ENCODE measurements around the gene ENTPD6. TPM values are rescaled to one million over a fixed set of nuclear protein-coding genes. Genes with fewer than 3 reads are reported as not detected.
"Not testable (repeated sequence)": the region's sequence is repeated elsewhere in the genome, so short reads cannot be mapped to it uniquely, and the experiment has no call there.

Gene ENTPD6
- total RNA-seq, 1 experiment from 2014 or later: 80.4 TPM

- POLR2A ChIA-PET (ENCODE audit: unreplicated experiment): no interaction called here
- Histone ChIP-seq H3K27ac (no peak overlapping the region), H2AFZ (no peak overlapping the region), H3F3A (ENCODE audit: insufficient read depth, low read depth) (no peaks in the 10 kb centered on the region), H3K9me3 (ENCODE audit: insufficient read depth, low read depth) (no peaks in the 10 kb centered on the region; the same call in 1 of the 2 replicates), H3K4me3 (no peak overlapping the region), H3K4me1 (replicated peaks; ENCODE audit: insufficient read depth) (no peaks in the 10 kb centered on the region), H3K9me2 (ENCODE audit: insufficient read depth) (0 out of 2 replicates have a peak, but pooled peaks cover 3% of the 10 kb centered on the region), H3K79me2 (ENCODE audit: low read depth) (no peaks in the 10 kb centered on the region), H3K36me3 (ENCODE audit: low read depth) (no peaks in the 10 kb centered on the region), H3K4me2 (no peak overlapping the region), H3K27me3 (ENCODE audit: insufficient read depth, low read depth) (no peaks in the 10 kb centered on the region), H4K20me1 (ENCODE audit: insufficient read depth) (no peaks in the 10 kb centered on the region)
- no peak for DNase-seq
- CTCF ChIA-PET: no interaction called here
- TF ChIP-seq EZH2 (IDR thresholded peaks at IDR 0.05; ENCODE audit: low read depth) (no peak), CTCF (conservative IDR thresholded peaks at IDR 0.05) (no peak)
- no TSS peak for BruUV-seq (replicated peaks)
- intact Hi-C loops (cut with micrococcal nuclease; ENCODE audit: unreplicated experiment): no loop called here
These were observed 37.5 kb upstream of the ENTPD6 start for GRCh38 chr20:25158043-25158442.

GRCh38 chr20:25160467-25160866, 35.0 kb upstream of the ENTPD6 start:
- H3K27ac ChIP-seq: no peak overlapping the region
- H4K20me1 ChIP-seq (ENCODE audit: insufficient read depth): no peaks in the 10 kb centered on the region
- H2AFZ ChIP-seq: no peak overlapping the region
- BruUV-seq (replicated peaks): no TSS peak
- no peaks in the 10 kb centered on the region; the same call in 1 of the 2 replicates for H3K9me3 ChIP-seq (ENCODE audit: insufficient read depth, low read depth)
- no peaks in the 10 kb centered on the region for H3K36me3 ChIP-seq (ENCODE audit: low read depth)
- ChIA-PET POLR2A (ENCODE audit: unreplicated experiment) (no interaction called here), CTCF (no interaction called here)
- 0 out of 2 replicates have a peak, but pooled peaks cover 3% of the 10 kb centered on the region for H3K9me2 ChIP-seq (ENCODE audit: insufficient read depth)
- H3K4me2 ChIP-seq: no peak overlapping the region
- H3K79me2 ChIP-seq (ENCODE audit: low read depth): no peaks in the 10 kb centered on the region
- no peaks in the 10 kb centered on the region for H3F3A ChIP-seq (ENCODE audit: insufficient read depth, low read depth)
- DNase-seq: no peak
- TF ChIP-seq EZH2 (IDR thresholded peaks at IDR 0.05; ENCODE audit: low read depth): no peak
- H3K4me1 ChIP-seq (replicated peaks; ENCODE audit: insufficient read depth): no peaks in the 10 kb centered on the region
- H3K27me3 ChIP-seq (ENCODE audit: insufficient read depth, low read depth): no peaks in the 10 kb centered on the region
- no peak overlapping the region for H3K4me3 ChIP-seq
- intact Hi-C loops (cut with micrococcal nuclease; ENCODE audit: unreplicated experiment): no loop called here

- Histone ChIP-seq H3K79me2 (ENCODE audit: low read depth) (no peaks in the 10 kb centered on the region), H3K27ac (no peak overlapping the region), H2AFZ (no peak overlapping the region), H3K4me1 (replicated peaks; ENCODE audit: insufficient read depth) (0 out of 2 replicates have a peak, but pooled peaks cover under 1% of the 10 kb centered on the region), H4K20me1 (ENCODE audit: insufficient read depth) (no peaks in the 10 kb centered on the region), H3K4me2 (no peak overlapping the region), H3K4me3 (no peak overlapping the region), H3K9me2 (ENCODE audit: insufficient read depth) (0 out of 2 replicates have a peak, but pooled peaks cover 3% of the 10 kb centered on the region), H3K9me3 (ENCODE audit: insufficient read depth, low read depth) (no peaks in the 10 kb centered on the region; the same call in 1 of the 2 replicates), H3K27me3 (ENCODE audit: insufficient read depth, low read depth) (no peaks in the 10 kb centered on the region), H3K36me3 (ENCODE audit: low read depth) (no peaks in the 10 kb centered on the region), H3F3A (ENCODE audit: insufficient read depth, low read depth) (no peaks in the 10 kb centered on the region)
- ChIA-PET CTCF (no interaction called here), POLR2A (ENCODE audit: unreplicated experiment) (no interaction called here)
- BruUV-seq (replicated peaks): no TSS peak
- intact Hi-C loops (cut with micrococcal nuclease; ENCODE audit: unreplicated experiment): no loop called here
- no peak for DNase-seq
- TF ChIP-seq CTCF (conservative IDR thresholded peaks at IDR 0.05): no peak
- no peak for TF ChIP-seq EZH2 (IDR thresholded peaks at IDR 0.05; ENCODE audit: low read depth)
These were observed 34.6 kb upstream of the ENTPD6 start for GRCh38 chr20:25160897-25161296.

GRCh38 chr20:25165128-25165527, 30.4 kb upstream of the ENTPD6 start:
- no TSS peak for BruUV-seq (replicated peaks)
- Histone ChIP-seq H4K20me1 (ENCODE audit: insufficient read depth) (no peaks in the 10 kb centered on the region), H3K4me3 (no peak overlapping the region), H2AFZ (no peak overlapping the region), H3K27ac (no peak overlapping the region), H3K4me1 (replicated peaks; ENCODE audit: insufficient read depth) (peaks cover 13% of the 10 kb centered on the region; the same call in 1 of the 2 replicates), H3K9me2 (ENCODE audit: insufficient read depth) (0 out of 2 replicates have a peak, but pooled peaks cover 3% of the 10 kb centered on the region), H3F3A (ENCODE audit: insufficient read depth, low read depth) (no peaks in the 10 kb centered on the region), H3K79me2 (ENCODE audit: low read depth) (no peaks in the 10 kb centered on the region), H3K9me3 (ENCODE audit: insufficient read depth, low read depth) (no peaks in the 10 kb centered on the region; the same call in none of the 2 replicates), H3K27me3 (ENCODE audit: insufficient read depth, low read depth) (no peaks in the 10 kb centered on the region), H3K36me3 (ENCODE audit: low read depth) (no peaks in the 10 kb centered on the region), H3K4me2 (no peak overlapping the region)
- intact Hi-C loops (cut with micrococcal nuclease; ENCODE audit: unreplicated experiment): no loop called here
- DNase-seq: no peak
- ChIA-PET POLR2A (ENCODE audit: unreplicated experiment) (interaction anchor here (0.5 to 0.6 kb wide), 2 partner anchors 29 to 532 kb away, joined by 3 to 5 read pairs; partner anchors contain the start of gene ZNF337), CTCF (no interaction called here)
- TF ChIP-seq EZH2 (IDR thresholded peaks at IDR 0.05; ENCODE audit: low read depth): no peak
- TF ChIP-seq CTCF (conservative IDR thresholded peaks at IDR 0.05): no peak

GRCh38 chr20:25166105-25166782, 29.3 kb upstream of the ENTPD6 start:
- POLR2A ChIA-PET (ENCODE audit: unreplicated experiment): interaction anchor here (0.8 kb wide), 1 partner anchor 10 kb away, joined by 5 read pairs; no protein-coding TSS in a partner anchor
- H2AFZ ChIP-seq; H3K9me3 ChIP-seq (ENCODE audit: insufficient read depth, low read depth); H3K36me3 ChIP-seq (ENCODE audit: low read depth); H4K20me1 ChIP-seq (ENCODE audit: insufficient read depth); H3K4me3 ChIP-seq; intact Hi-C loops (cut with micrococcal nuclease; ENCODE audit: unreplicated experiment); DNase-seq; H3F3A ChIP-seq (ENCODE audit: insufficient read depth, low read depth); BruUV-seq (replicated peaks); H3K9me2 ChIP-seq (ENCODE audit: insufficient read depth); H3K27me3 ChIP-seq (ENCODE audit: insufficient read depth, low read depth); H3K27ac ChIP-seq; H3K4me2 ChIP-seq; CTCF ChIA-PET; H3K79me2 ChIP-seq (ENCODE audit: low read depth): not testable (repeated sequence)
- peaks cover 13% of the 10 kb centered on the region; the same call in 1 of the 2 replicates for H3K4me1 ChIP-seq (replicated peaks; ENCODE audit: insufficient read depth)

All from PC-9 (cell line).